GM12872 (cell line): ENCODE results near the gene SLC16A5.

Source experiments
- TF ChIP-seq, protein P1 (sequence below): IDR thresholded peaks from 3 replicates; pipeline ENCODE4 v1.5.1; 2011; ENCODE audit warnings: low read depth, mild to moderate bottlenecking, low read length, moderate library complexity; ENCODE audit not compliant: insufficient read depth

SLC16A5 gene

GRCh38 chr17:75086496-75087181 lies 1.1 kb upstream of the SLC16A5 start:
- TF ChIP-seq, protein P1, sequence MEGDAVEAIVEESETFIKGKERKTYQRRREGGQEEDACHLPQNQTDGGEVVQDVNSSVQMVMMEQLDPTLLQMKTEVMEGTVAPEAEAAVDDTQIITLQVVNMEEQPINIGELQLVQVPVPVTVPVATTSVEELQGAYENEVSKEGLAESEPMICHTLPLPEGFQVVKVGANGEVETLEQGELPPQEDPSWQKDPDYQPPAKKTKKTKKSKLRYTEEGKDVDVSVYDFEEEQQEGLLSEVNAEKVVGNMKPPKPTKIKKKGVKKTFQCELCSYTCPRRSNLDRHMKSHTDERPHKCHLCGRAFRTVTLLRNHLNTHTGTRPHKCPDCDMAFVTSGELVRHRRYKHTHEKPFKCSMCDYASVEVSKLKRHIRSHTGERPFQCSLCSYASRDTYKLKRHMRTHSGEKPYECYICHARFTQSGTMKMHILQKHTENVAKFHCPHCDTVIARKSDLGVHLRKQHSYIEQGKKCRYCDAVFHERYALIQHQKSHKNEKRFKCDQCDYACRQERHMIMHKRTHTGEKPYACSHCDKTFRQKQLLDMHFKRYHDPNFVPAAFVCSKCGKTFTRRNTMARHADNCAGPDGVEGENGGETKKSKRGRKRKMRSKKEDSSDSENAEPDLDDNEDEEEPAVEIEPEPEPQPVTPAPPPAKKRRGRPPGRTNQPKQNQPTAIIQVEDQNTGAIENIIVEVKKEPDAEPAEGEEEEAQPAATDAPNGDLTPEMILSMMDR: no peak

DNA sequence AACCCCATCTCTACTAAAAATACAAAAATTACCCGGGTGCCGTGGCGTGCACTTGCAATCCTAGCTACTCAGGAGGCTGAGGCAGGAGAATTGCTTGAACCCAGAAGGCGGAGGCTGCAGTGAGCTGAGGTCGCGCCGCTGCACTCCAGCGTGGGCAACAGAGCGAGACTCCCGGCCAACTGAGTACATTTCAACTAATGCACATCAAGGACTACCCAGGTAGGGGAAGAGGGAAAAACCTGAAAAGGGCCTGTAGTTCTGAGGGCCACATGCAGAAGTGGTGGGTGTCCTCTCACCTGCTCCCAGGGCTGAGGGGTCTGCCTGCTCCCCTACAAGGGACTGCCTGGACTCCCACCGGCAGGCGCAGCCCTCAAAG lies 584 bp upstream of the SLC16A5 start:
- TF ChIP-seq, protein P1: no peak

DNA sequence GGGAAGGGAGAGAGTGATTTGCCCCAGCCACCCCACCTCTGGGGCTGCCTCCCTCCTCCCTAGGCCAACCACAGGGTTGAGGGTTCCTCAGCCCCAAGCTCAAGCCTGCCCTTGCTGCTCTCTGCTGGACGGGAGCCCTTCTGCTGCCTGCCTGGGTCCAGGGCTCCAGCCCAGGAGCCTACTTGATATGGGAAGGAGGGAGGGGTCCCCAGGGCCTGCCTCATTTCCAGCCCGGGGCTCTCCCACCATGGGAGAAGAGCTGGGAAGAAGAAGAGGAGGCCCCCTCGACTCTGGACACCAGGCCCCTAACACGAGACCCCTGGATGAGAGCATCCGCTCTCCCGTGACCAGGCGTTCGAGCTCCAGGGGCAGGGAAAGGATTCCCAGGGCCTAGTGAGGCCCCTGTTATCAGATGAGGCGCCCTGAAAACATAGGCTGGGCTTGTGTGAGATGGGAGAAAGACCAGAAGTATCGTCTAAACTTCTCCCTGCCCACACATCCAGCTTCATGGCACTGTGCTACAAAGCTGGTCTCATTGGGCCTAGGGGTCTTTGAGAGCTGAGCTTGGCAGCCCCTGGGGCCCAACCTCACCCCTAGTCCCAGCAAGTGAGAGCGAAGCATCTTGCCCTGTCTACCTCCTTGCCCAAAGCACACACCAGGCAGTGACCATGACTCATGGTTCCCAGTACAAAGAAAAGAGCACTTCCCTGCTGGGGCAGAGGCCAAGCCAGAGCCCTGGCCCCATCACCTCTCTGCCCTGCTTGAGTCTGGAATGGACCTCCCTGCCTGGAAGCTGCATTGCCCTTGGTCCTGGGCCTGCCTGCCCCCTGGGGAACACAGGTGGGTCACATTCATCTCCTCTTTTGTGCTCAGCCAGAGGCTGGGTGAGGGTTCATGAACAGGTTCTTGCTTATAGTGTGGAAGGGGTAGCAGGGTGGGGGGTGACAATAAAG lies 987 bp downstream of the SLC16A5 start:
- TF ChIP-seq, protein P1: no peak

DNA sequence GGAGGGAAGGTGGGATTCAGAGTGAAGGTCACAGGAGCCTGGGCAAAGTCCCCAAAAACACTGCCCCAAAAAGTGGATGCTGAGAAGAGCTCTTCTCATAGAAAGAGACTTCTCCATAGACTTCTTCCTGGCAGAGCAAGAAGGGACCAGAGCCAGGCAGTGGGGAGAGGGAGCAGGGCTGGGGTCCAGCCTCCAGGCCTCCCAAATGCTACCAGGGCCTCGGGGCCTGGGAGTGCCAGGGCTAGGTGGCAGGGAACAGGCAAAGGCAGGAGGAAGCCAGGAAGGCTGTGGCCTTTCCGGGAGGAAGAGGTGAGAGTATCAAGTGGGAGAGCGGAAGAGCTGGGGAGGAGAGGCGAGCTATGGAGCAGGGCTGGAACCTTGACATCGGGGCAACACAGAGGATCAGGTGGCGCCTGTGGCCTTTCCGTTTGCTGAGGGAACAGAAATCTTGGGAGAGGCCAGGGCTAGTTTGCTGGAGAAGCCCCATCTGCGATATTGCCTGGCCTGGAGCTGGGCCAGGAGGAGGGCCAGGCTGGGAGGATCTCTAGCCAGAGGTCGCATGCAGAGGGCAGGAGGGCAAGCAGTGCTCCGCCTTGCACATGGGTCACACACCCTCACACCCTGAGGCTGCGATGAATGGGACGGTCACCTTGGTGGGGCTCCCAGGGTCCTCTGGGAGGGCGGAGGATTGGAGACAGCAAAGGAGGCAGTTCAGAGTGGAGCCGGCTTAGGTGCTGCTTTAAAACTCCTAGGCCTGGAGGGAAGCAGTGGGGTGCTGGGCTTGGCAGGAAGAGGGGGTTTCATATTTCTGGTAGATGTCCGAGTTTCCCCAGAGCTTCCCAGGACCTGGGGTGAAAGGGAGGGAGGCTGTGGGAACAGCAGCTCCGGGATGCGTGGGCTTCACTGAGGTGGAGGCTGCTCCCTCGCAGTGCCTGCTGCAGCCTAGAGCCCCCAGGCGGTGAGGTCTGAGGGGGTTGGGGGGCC lies 3.4 kb downstream of the SLC16A5 start:
- TF ChIP-seq, protein P1: no peak

DNA sequence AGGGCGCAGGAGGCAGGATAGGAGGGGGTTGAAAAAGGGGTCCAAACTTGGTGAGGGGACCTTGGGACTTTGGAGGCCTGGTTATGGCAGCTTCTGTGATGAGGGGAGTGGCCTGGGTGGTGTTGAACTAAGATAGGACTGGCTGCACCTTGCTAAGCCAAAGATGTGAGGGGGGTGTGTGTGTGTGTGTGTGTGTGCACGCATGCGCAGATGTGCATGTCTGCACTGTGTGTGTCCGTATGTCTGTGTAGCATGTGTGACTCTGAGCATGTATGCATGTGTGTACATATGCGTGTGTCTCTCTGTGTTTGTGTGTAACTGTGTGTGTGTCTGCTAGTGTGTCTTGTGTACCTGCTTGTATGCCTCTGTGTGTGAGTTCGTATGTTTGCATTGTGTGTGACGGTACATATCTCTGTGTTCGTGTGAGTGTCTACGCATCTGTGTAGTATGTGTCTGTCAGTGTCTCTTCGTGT lies 4.1 kb downstream of the SLC16A5 start:
- TF ChIP-seq, protein P1: no peak

- TF ChIP-seq, protein P1: no peak
Observed at GRCh38 chr17:75093548-75094158, 5.9 kb downstream of the SLC16A5 start.
